HepG2 (cell line): ENCODE measurements around the gene SMIM41.

Experiments
- DNMT3B ChIP-seq: conservative IDR thresholded peaks from 2 replicates; pipeline ENCODE4 v1.6.1; 2016; ENCODE audit warnings: missing biosample characterization, control low read depth
- NFRKB ChIP-seq: fragments of 450-650 bp; IDR thresholded peaks from 2 replicates; pipeline ENCODE4 v1.6.1; 2017
- POLR2A ChIP-seq, 2 experiments: IDR thresholded peaks; 2 replicates each; pipeline ENCODE4 v1.6.1; 2011; ENCODE audit warnings: low read depth in 2 of 2, low read length in 2 of 2, mild to moderate bottlenecking in 1 of 2, moderate library complexity in 1 of 2; ENCODE audit not compliant: insufficient read depth in 1 of 2
- SMAD1 ChIP-seq: sonication (generic); formaldehyde crosslinking; IDR thresholded peaks from 2 replicates; pipeline ENCODE4 v1.4.0; 2020; ENCODE audit warnings: missing genetic modification reagents, low read depth, mild to moderate bottlenecking, borderline replicate concordance
- SMC3 ChIP-seq: IDR thresholded peaks from 2 replicates; pipeline ENCODE4 v1.6.1; 2011; ENCODE audit warnings: low read length, improper control_type of control experiment
- ZNF550 ChIP-seq: sonication (generic); formaldehyde crosslinking; IDR thresholded peaks from 2 replicates; pipeline ENCODE4 v1.4.0; 2020; ENCODE audit warnings: mild to moderate bottlenecking, missing genetic modification reagents, borderline replicate concordance
- TF ChIP-seq, protein P1 (sequence below): sonication (generic); formaldehyde crosslinking; IDR thresholded peaks from 2 replicates; pipeline ENCODE4 v1.5.0; 2020; ENCODE audit warnings: mild to moderate bottlenecking, missing genetic modification reagents, moderate library complexity
- TF ChIP-seq, protein P2 (sequence below): sonication (generic); formaldehyde crosslinking; conservative IDR thresholded peaks from 2 replicates; pipeline ENCODE4 v1.4.0; 2020; ENCODE audit warnings: missing genetic modification reagents
- TF ChIP-seq, protein P3 (sequence below): sonication (generic); formaldehyde crosslinking; IDR thresholded peaks from 2 replicates; pipeline ENCODE4 v1.4.0; 2020; ENCODE audit warnings: missing genetic modification reagents, borderline replicate concordance
- TF ChIP-seq, protein P4 (sequence below): sonication (generic); formaldehyde crosslinking; IDR thresholded peaks from 2 replicates; pipeline ENCODE4 v1.4.0; 2020; ENCODE audit warnings: missing genetic modification reagents

DNA sequence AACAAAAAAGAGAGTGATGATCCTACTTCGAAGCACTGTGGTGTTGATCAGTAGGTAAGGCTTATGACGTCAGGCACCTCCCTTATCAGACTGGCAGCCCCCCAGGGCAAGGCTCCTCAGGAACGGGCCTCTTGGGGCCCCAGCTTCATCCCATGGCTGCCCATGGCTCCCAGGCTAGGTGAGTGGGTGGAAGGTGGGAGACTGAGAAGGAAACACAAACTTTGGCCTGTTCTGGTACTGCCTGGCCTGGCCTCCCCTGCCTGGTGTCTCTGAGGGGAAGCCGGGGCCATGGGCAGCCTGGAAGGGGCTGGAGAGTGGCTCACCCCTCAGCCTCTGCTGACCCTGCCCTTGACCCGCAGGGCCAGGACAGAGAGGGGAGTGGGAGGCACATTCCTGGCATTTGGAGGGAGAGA, 73.4 kb downstream of the SMIM41 start:
- TF ChIP-seq ZNF550 (CRISPR knock-in tag) (no peak), POLR2A (IDR thresholded peaks at IDR 0.05; ENCODE audit: insufficient read depth in 1 of 2, low read depth in 2 of 2, low read length in 2 of 2) (no peak), NFRKB (no peak), SMAD1 (CRISPR knock-in tag) (no peak), DNMT3B (no peak), SMC3 (no peak)
- TF ChIP-seq, protein P1, sequence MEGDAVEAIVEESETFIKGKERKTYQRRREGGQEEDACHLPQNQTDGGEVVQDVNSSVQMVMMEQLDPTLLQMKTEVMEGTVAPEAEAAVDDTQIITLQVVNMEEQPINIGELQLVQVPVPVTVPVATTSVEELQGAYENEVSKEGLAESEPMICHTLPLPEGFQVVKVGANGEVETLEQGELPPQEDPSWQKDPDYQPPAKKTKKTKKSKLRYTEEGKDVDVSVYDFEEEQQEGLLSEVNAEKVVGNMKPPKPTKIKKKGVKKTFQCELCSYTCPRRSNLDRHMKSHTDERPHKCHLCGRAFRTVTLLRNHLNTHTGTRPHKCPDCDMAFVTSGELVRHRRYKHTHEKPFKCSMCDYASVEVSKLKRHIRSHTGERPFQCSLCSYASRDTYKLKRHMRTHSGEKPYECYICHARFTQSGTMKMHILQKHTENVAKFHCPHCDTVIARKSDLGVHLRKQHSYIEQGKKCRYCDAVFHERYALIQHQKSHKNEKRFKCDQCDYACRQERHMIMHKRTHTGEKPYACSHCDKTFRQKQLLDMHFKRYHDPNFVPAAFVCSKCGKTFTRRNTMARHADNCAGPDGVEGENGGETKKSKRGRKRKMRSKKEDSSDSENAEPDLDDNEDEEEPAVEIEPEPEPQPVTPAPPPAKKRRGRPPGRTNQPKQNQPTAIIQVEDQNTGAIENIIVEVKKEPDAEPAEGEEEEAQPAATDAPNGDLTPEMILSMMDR (CRISPR knock-in tag): no peak
- TF ChIP-seq, protein P2, sequence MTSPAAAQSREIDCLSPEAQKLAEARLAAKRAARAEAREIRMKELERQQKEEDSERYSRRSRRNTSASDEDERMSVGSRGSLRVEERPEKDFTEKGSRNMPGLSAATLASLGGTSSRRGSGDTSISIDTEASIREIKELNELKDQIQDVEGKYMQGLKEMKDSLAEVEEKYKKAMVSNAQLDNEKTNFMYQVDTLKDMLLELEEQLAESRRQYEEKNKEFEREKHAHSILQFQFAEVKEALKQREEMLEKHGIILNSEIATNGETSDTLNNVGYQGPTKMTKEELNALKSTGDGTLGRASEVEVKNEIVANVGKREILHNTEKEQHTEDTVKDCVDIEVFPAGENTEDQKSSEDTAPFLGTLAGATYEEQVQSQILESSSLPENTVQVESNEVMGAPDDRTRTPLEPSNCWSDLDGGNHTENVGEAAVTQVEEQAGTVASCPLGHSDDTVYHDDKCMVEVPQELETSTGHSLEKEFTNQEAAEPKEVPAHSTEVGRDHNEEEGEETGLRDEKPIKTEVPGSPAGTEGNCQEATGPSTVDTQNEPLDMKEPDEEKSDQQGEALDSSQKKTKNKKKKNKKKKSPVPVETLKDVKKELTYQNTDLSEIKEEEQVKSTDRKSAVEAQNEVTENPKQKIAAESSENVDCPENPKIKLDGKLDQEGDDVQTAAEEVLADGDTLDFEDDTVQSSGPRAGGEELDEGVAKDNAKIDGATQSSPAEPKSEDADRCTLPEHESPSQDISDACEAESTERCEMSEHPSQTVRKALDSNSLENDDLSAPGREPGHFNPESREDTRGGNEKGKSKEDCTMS (CRISPR knock-in tag): no peak
- TF ChIP-seq, protein P3, sequence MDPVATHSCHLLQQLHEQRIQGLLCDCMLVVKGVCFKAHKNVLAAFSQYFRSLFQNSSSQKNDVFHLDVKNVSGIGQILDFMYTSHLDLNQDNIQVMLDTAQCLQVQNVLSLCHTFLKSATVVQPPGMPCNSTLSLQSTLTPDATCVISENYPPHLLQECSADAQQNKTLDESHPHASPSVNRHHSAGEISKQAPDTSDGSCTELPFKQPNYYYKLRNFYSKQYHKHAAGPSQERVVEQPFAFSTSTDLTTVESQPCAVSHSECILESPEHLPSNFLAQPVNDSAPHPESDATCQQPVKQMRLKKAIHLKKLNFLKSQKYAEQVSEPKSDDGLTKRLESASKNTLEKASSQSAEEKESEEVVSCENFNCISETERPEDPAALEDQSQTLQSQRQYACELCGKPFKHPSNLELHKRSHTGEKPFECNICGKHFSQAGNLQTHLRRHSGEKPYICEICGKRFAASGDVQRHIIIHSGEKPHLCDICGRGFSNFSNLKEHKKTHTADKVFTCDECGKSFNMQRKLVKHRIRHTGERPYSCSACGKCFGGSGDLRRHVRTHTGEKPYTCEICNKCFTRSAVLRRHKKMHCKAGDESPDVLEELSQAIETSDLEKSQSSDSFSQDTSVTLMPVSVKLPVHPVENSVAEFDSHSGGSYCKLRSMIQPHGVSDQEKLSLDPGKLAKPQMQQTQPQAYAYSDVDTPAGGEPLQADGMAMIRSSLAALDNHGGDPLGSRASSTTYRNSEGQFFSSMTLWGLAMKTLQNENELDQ (CRISPR knock-in tag): no peak
- TF ChIP-seq, protein P4, sequence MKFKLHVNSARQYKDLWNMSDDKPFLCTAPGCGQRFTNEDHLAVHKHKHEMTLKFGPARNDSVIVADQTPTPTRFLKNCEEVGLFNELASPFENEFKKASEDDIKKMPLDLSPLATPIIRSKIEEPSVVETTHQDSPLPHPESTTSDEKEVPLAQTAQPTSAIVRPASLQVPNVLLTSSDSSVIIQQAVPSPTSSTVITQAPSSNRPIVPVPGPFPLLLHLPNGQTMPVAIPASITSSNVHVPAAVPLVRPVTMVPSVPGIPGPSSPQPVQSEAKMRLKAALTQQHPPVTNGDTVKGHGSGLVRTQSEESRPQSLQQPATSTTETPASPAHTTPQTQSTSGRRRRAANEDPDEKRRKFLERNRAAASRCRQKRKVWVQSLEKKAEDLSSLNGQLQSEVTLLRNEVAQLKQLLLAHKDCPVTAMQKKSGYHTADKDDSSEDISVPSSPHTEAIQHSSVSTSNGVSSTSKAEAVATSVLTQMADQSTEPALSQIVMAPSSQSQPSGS (CRISPR knock-in tag): no peak
